Right lobe of liver (tissue), 6 donors: ENCODE results near the gene NFIB. TPM values are rescaled to one million over a fixed set of nuclear protein-coding genes. Genes with fewer than 3 reads are reported as not detected.
A peak's percentile ranks its signal among the peaks of the same experiment; 100 is the strongest.

Experiments
- ATAC-seq, 4 donors: fragments of 200-7000 bp; cut with Tn5 transposase; one replicate each; pipeline ENCODE4 v1.9.1; 2020; ENCODE audit warnings: mild to moderate bottlenecking in 4 of 4, moderate library complexity in 4 of 4
- DNase-seq, 3 donors: peaks; one replicate each; pipeline ENCODE4 v3.0.0-alpha.2; 2020
- H3K27ac ChIP-seq, 3 donors: fragments of 200-600 bp; one replicate each; pipeline ENCODE4 v1.8.0; 2022
- H3K27me3 ChIP-seq, 2 donors: fragments of 200-600 bp; one replicate each; pipeline ENCODE4 v1.8.0; 2022
- H3K36me3 ChIP-seq, 4 donors: fragments of 200-600 bp; sonication (generic) in 1 of 4; one replicate each; pipeline versions ENCODE4 v1.5.1 to v1.8.0; 2017 to 2022; ENCODE audit warnings: control low read depth in 1 of 4
- H3K4me1 ChIP-seq, 4 donors: fragments of 200-600 bp; sonication (generic) in 1 of 4; one replicate each; pipeline versions ENCODE4 v1.5.1 to v1.8.0; 2017 to 2022; ENCODE audit warnings: control low read depth in 1 of 4
- H3K4me3 ChIP-seq, 3 donors: fragments of 200-600 bp; one replicate each; pipeline ENCODE4 v1.8.0; 2022
- H3K9me3 ChIP-seq, 4 donors: fragments of 200-600 bp; sonication (generic) in 1 of 4; one replicate each; pipeline versions ENCODE4 v1.5.1 to v1.8.0; 2017 to 2022; ENCODE audit warnings: control low read depth in 1 of 4
- POLR2A ChIP-seq: fragments of 450-650 bp; IDR thresholded peaks from one replicate; pipeline ENCODE4 v1.6.1; 2017; ENCODE audit warnings: antibody characterized with exemption, mild to moderate bottlenecking
- WGBS: methylation state at CpG from one replicate; pipeline ENCODE4 v1.1.6; 2018; ENCODE audit warnings: low coverage, low lambda C conversion rate; ENCODE audit not compliant: insufficient coverage; ENCODE audit errors: missing lambda C conversion rate; 5-methylcytosine and 5-hydroxymethylcytosine counted together
- intact Hi-C, 2 donors: fragments of 100-400 bp; cut with DNase I; formaldehyde crosslinking; loops; one replicate each; pipeline versions ENCODE4 v1.11.2 to v1.14.1; 2022
- total RNA-seq, 6 experiments: library from RNA; depleted of rRNA in 2 of 6; stranded (reverse); fragments of >200 nt in 2 of 6; fragmentation: NEBNext Ultra II Directional in 3 of 6; extraction: Animal tissue kit (Norgen Biotek cat#: 25700) in 3 of 6; gene quantifications; one replicate each; pipeline versions ENCODE4 v1.1.0 to v1.2.4, GENCODE V29; 2016 to 2023
- TF ChIP-seq, protein P1 (sequence below), 4 donors: fragments of 200-600 bp in 3 of 4; fragments of 450-650 bp in 1 of 4; IDR thresholded peaks; one replicate each; pipeline versions ENCODE4 v1.5.1 to v1.8.0; 2016 to 2022; ENCODE audit warnings: antibody characterized with exemption in 4 of 4, mild to moderate bottlenecking in 2 of 4
- donor health status: DM: no; HTN: yes; CAD: no.
- donor health status: DM: no; HTN: no; CAD: no.
- donor health status: DM: no; HTN: no; CAD: no.
- donor health status: DM: no; HTN: yes; CAD: no.
- donor health status: DM: no; HTN: yes; CAD: no.

The NFIB gene
- total RNA-seq, 6 experiments from 2014 or later, result 23.0 to 45.3 (median 39.6) TPM

DNA sequence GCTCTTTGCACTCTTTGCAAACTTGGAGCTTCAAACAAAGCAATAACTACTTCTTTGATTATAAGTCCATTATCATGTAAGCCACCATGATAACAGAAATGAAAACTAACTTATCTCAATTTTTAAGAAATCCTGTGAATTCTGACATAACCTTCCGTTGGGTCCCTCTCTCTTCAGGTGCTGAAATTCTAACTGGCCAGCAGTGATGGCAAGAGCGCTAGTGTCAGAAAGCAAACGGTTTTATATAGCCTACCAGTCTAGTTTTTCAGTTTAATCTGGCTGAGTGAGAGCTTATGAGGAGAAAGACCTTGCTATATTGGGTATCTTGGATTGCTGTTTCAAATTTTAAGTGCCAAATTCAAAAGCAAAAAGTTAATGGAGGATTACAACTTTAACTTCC lies 13.4 kb downstream of the NFIB start:
- Histone ChIP-seq H3K9me3 (no peaks in the 10 kb centered on the region), H3K27ac (peak overlapping the region; percentile 49 to 62 (median 60)), H3K36me3 (no peaks in the 10 kb centered on the region), H3K4me1 (peaks cover 0 to 93% (median 30%) of the 10 kb centered on the region in 4 donors), H3K27me3 (no peaks in the 10 kb centered on the region), H3K4me3 (peak overlapping the region in 2 of 3 donors; percentile 2 to 6)
- TF ChIP-seq POLR2A, result no peak
- TF ChIP-seq, protein P1, sequence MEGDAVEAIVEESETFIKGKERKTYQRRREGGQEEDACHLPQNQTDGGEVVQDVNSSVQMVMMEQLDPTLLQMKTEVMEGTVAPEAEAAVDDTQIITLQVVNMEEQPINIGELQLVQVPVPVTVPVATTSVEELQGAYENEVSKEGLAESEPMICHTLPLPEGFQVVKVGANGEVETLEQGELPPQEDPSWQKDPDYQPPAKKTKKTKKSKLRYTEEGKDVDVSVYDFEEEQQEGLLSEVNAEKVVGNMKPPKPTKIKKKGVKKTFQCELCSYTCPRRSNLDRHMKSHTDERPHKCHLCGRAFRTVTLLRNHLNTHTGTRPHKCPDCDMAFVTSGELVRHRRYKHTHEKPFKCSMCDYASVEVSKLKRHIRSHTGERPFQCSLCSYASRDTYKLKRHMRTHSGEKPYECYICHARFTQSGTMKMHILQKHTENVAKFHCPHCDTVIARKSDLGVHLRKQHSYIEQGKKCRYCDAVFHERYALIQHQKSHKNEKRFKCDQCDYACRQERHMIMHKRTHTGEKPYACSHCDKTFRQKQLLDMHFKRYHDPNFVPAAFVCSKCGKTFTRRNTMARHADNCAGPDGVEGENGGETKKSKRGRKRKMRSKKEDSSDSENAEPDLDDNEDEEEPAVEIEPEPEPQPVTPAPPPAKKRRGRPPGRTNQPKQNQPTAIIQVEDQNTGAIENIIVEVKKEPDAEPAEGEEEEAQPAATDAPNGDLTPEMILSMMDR (IDR thresholded peaks at IDR 0.05), result no peak
- intact Hi-C loops, result no loop called here
- DNase-seq (no peak), ATAC-seq (peak in 3 of 4 donors; percentile 11 to 32 (median 24))
- WGBS, result 29% methylated on average over 3 of the region's 3 CpGs

DNA sequence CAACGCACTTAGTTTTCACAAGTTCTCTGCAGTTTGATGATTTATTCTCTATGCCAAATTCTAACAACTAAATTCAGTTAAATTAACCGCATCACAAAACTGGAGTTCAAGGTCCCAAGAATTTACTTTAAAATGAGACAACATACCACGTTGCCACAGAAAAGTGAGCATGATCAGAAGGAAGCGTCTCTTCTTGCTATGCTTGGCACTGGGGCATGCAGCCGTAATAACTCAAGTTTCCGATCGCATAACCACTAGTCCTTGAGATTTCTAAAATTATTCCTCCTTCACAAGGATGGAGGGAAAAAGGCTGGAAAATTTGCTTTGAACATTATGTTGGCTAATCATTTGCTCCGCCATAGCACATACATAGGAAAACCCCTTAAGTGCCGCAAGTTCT lies 13.9 kb downstream of the NFIB start:
- TF ChIP-seq, protein P1 (IDR thresholded peaks at IDR 0.05), result no peak
- no peak for TF ChIP-seq POLR2A
- 25% methylated on average over 9 of the region's 9 CpGs for WGBS
- no peak for DNase-seq
- Histone ChIP-seq H3K9me3 (no peaks in the 10 kb centered on the region), H3K4me1 (peaks cover 0 to 88% (median 29%) of the 10 kb centered on the region in 4 donors), H3K27me3 (no peaks in the 10 kb centered on the region), H3K36me3 (no peaks in the 10 kb centered on the region), H3K4me3 (peak overlapping the region in 2 of 3 donors; percentile 2 to 6), H3K27ac (peak overlapping the region; percentile 49 to 62 (median 60))
- ATAC-seq, result no peak
- intact Hi-C loops, result no loop called here

DNA sequence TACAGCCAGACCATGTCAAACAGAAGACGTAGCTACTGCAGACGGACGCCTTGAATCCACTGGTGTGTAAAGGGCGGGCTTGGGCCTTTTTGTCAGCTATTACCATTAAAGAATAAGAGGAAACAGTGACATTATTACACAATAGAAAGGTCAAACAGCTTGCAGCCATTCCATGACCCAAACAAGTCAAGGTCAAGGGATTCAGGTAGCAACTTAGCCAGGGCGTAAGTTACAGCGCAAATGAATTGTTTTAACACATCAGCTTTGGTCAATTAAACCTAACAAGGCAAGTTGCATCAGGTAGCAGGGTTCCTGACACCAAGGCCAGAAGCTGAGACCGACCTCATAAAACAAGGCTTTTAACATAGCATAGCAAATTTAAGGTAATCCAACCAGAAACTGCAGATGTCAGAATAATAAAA lies 15.3 kb downstream of the NFIB start:
- no peaks in the 10 kb centered on the region for H3K36me3 ChIP-seq
- TF ChIP-seq POLR2A, result no peak

DNA sequence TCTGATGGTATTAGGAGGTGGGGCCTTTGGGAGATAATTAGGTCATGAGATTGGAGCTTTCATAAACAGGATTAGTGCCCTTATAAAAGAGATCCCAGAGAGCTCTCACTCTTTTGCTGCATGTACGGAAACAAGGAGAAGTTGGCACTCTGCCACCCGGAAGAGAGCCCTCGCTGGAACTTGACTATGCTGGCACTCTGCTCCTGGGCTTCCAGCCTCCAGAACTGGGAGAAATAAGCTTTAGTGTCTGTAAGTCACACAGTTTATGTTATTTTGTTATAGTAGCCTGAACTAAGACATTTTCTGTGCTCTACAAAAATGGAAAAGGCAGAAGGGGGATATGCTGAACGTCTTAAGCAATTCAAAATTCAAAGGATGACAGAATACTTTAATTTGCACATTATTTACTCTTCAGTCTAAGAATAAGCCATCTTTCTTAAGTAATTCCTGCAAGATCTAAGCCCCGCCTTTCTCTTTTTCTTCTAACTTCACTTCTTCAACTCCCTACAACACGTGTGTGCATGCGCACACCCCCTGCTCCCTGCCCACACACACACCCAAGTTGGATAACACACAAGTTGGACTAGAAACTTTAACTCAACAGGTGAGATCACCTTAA lies 17.3 kb downstream of the NFIB start:
- no peak overlapping the region for H3K4me3 ChIP-seq
- intact Hi-C loops, result no loop called here
- ATAC-seq (peak; percentile 8 to 57 (median 34)), DNase-seq (peak; percentile 65 to 71 (median 68))
- no peaks in the 10 kb centered on the region for H3K27me3 ChIP-seq
- H3K36me3 ChIP-seq, result no peaks in the 10 kb centered on the region
- peaks cover 0 to 85% (median 18%) of the 10 kb centered on the region in 4 donors for H3K4me1 ChIP-seq
- H3K9me3 ChIP-seq, result no peaks in the 10 kb centered on the region
- TF ChIP-seq, protein P1 (IDR thresholded peaks at IDR 0.05), result no peak
- no peak for TF ChIP-seq POLR2A
- WGBS, result 55% methylated on average over 7 of the region's 7 CpGs
- peak overlapping the region; percentile 59 to 91 (median 90) for H3K27ac ChIP-seq

More for the DNA sequence above, 15.3 kb downstream of the NFIB start:
- no peak for DNase-seq
- no peaks in the 10 kb centered on the region for H3K27me3 ChIP-seq
- H3K4me1 ChIP-seq, result peaks cover 0 to 82% (median 22%) of the 10 kb centered on the region in 4 donors
- H3K4me3 ChIP-seq, result no peak overlapping the region
- intact Hi-C loops, result no loop called here
- peak; percentile 12 to 23 (median 16) for ATAC-seq
- 13% methylated on average over 7 of the region's 7 CpGs for WGBS
- H3K27ac ChIP-seq, result peak overlapping the region; percentile 33 to 62 (median 49)
- H3K9me3 ChIP-seq, result no peaks in the 10 kb centered on the region

DNA sequence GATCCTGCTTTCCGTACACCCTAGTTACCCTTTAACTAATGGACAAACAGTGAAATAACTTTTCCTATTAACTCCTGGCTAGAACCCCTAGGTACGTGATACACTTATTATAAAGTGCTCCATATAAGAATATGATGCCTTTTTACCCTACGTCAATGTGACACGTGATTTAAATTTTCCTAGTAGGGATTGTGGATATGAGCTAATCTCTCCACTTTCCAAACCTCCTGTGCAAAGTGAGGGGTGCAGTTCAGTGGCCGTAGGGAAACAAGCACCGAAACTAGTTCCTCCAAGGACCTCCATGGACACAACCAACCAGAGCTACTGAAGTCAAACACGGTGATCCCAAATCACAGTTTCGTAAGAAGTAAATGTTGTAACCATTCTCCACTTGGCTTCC lies 19.3 kb downstream of the NFIB start:
- no peaks in the 10 kb centered on the region for H3K27me3 ChIP-seq
- intact Hi-C loops, result no loop called here
- no peaks in the 10 kb centered on the region for H3K36me3 ChIP-seq
- peak in 1 of 3 donors; percentile 43 for DNase-seq
- peaks cover 0 to 68% (median 12%) of the 10 kb centered on the region in 4 donors for H3K4me1 ChIP-seq
- H3K9me3 ChIP-seq, result no peaks in the 10 kb centered on the region
- peak; percentile 32 for TF ChIP-seq POLR2A
- TF ChIP-seq, protein P1 (IDR thresholded peaks at IDR 0.05), result no peak
- peak; percentile 68 to 82 (median 78) for ATAC-seq
- H3K4me3 ChIP-seq, result peak overlapping the region in 2 of 3 donors; percentile 31 to 38
- H3K27ac ChIP-seq, result peak overlapping the region; percentile 59 to 91 (median 90)
- WGBS, result 35% methylated on average over 8 of the region's 8 CpGs
